Endometrial microvascular endothelial cells (primary cell): Measurements from ENCODE around the gene DNAI2. TPM values are rescaled to one million over a fixed set of nuclear protein-coding genes. Genes with fewer than 3 reads are reported as not detected.
"Not testable (repeated sequence)": the region's sequence is repeated elsewhere in the genome, so short reads cannot be mapped to it uniquely, and the experiment has no call there.

ENCODE experiments used
- in situ Hi-C: cut with HindIII; loops from 2 replicates; pipeline ENCODE4 v1.10.0; 2017; ENCODE audit warnings: low sequenced_read_pairs, low pct_unique_long_range_greater_than_20kb; ENCODE audit errors: inconsistent ontology term
- total RNA-seq: library from RNA; depleted of rRNA; stranded (reverse); fragments of >200 nt; gene quantifications from one replicate; pipeline ENCODE4 v1.2.3, GENCODE V29; 2015; ENCODE audit errors: inconsistent ontology term

DNAI2 gene
- total RNA-seq, 1 donor from 2014 or later, result not detected

GRCh38 chr17:74271281-74271680 is 2.8 kb upstream of the DNAI2 start:
- in situ Hi-C loops, result no loop called here

GRCh38 chr17:74271901-74272561 is 2.0 kb upstream of the DNAI2 start:
- in situ Hi-C loops, result no loop called here

GRCh38 chr17:74272731-74273201 is 1.3 kb upstream of the DNAI2 start:
- in situ Hi-C loops, result no loop called here

GRCh38 chr17:74274709-74275340 is 791 bp downstream of the DNAI2 start:
- in situ Hi-C loops, result no loop called here

- in situ Hi-C loops, result no loop called here
Measured at GRCh38 chr17:74276051-74276476, 2.0 kb downstream of the DNAI2 start.

- in situ Hi-C loops, result no loop called here
Measured at GRCh38 chr17:74276541-74277009, 2.5 kb downstream of the DNAI2 start.

- in situ Hi-C loops, result no loop called here
Measured at GRCh38 chr17:74277935-74278334, 3.9 kb downstream of the DNAI2 start.

- in situ Hi-C loops, result not testable (repeated sequence)
Measured at GRCh38 chr17:74279617-74280016, 5.6 kb downstream of the DNAI2 start.

- in situ Hi-C loops, result no loop called here
Measured at GRCh38 chr17:74280093-74280513, 6.1 kb downstream of the DNAI2 start.

- in situ Hi-C loops, result no loop called here
Measured at GRCh38 chr17:74281799-74282198, 7.8 kb downstream of the DNAI2 start.

GRCh38 chr17:74282274-74282586 is 8.2 kb downstream of the DNAI2 start:
- in situ Hi-C loops, result not testable (repeated sequence)

GRCh38 chr17:74282587-74283370 is 8.7 kb downstream of the DNAI2 start:
- in situ Hi-C loops, result no loop called here

GRCh38 chr17:74283371-74283673 is 9.3 kb downstream of the DNAI2 start:
- in situ Hi-C loops, result no loop called here

- in situ Hi-C loops, result no loop called here
Measured at GRCh38 chr17:74287031-74287602, 13.1 kb downstream of the DNAI2 start.

- in situ Hi-C loops, result no loop called here
Measured at GRCh38 chr17:74288785-74289184, 14.8 kb downstream of the DNAI2 start.

- in situ Hi-C loops, result no loop called here
Measured at GRCh38 chr17:74289688-74290087, 15.7 kb downstream of the DNAI2 start.

- in situ Hi-C loops, result no loop called here
Measured at GRCh38 chr17:74290340-74290739, 16.3 kb downstream of the DNAI2 start.

- in situ Hi-C loops, result no loop called here
Measured at GRCh38 chr17:74292495-74292894, 18.5 kb downstream of the DNAI2 start.

- in situ Hi-C loops, result no loop called here
Measured at GRCh38 chr17:74295625-74296547, 21.9 kb downstream of the DNAI2 start.
